H1 (cell line): ENCODE data around the gene BOK. TPM values are rescaled to one million over a fixed set of nuclear protein-coding genes. Genes with fewer than 3 reads are reported as not detected.

Source experiments
- CTCF ChIA-PET: fragments of 300-600 bp; sonication (Branson Sonifier 250); formaldehyde crosslinking; loops from one replicate; lab custom pipeline; 2021; ENCODE audit not compliant: partially characterized antibody; lab: Charles Lee
- POLR2A ChIA-PET: fragments of 300-600 bp; sonication (Branson Sonifier 250); formaldehyde crosslinking; loops from one replicate; lab custom pipeline; 2021; ENCODE audit warnings: inconsistent platforms; ENCODE audit not compliant: partially characterized antibody; lab: Charles Lee
- DNase-seq, 2 experiments: peaks; one replicate each; pipeline versions ENCODE4 v3.0.0 to v3.0.0-alpha.2; 2010 to 2022; ENCODE audit warnings: low spot score in 2 of 2, low read depth in 1 of 2, mixed read lengths in 1 of 2
- FAIRE-seq: peaks from 2 replicates; lab custom pipeline; 2011; peaks lifted over from hg19 to GRCh38; lab: Jason Lieb, UNC
- H2AFZ ChIP-seq: 2 replicates; pipeline ENCODE4 v1.8.1; 2012; ENCODE audit warnings: low read length, inconsistent platforms
- H2AK5ac ChIP-seq: 2 replicates; pipeline ENCODE4 v1.6.1; 2013; ENCODE audit warnings: low read depth, low read length
- H2BK120ac ChIP-seq: replicated peaks from 2 replicates; pipeline ENCODE3; 2013; ENCODE audit warnings: low read depth, low read length, inconsistent platforms
- H2BK12ac ChIP-seq: 2 replicates; pipeline ENCODE4 v1.6.1; 2013; ENCODE audit warnings: low read depth, low read length
- H2BK15ac ChIP-seq: 2 replicates; pipeline ENCODE4 v1.6.1; 2013; ENCODE audit warnings: low read length
- H2BK20ac ChIP-seq: 2 replicates; pipeline ENCODE4 v1.6.1; 2013; ENCODE audit warnings: low read length
- H2BK5ac ChIP-seq: 2 replicates; pipeline ENCODE4 v1.6.1; 2013; ENCODE audit warnings: low read depth, low read length
- H3K14ac ChIP-seq: 2 replicates; pipeline ENCODE4 v1.6.1; 2013; ENCODE audit warnings: inconsistent platforms; ENCODE audit not compliant: insufficient read length
- H3K18ac ChIP-seq: 2 replicates; pipeline ENCODE4 v1.6.1; 2013; ENCODE audit warnings: low read length; ENCODE audit errors: extremely low read depth
- H3K23ac ChIP-seq: 2 replicates; pipeline ENCODE4 v1.6.1; 2013; ENCODE audit warnings: inconsistent platforms; ENCODE audit not compliant: insufficient read length
- H3K23me2 ChIP-seq: 2 replicates; pipeline ENCODE4 v1.6.1; 2013; ENCODE audit warnings: low read depth, low read length
- H3K27ac ChIP-seq: 2 replicates; pipeline ENCODE4 v1.6.1; 2011; ENCODE audit warnings: low read depth, low read length, inconsistent platforms
- H3K27me3 ChIP-seq, 4 experiments: replicated peaks in 1 of 4; 1 replicate in 1 of 4; 2 replicates in 3 of 4; pipeline versions ENCODE4 v1.6.1 to v1.8.1; 2011 to 2013; ENCODE audit warnings: low read length in 3 of 4, mild to moderate bottlenecking in 3 of 4, inconsistent platforms in 2 of 4, mixed read lengths in 2 of 4, moderate library complexity in 1 of 4; ENCODE audit not compliant: control insufficient read depth in 3 of 4, insufficient read depth in 3 of 4; ENCODE audit errors: extremely low read depth in 1 of 4
- H3K36me3 ChIP-seq, 4 experiments: 2 replicates each; pipeline versions ENCODE4 v1.6.1 to v1.8.1; 2011 to 2013; ENCODE audit warnings: mild to moderate bottlenecking in 4 of 4, low read length in 3 of 4, moderate library complexity in 2 of 4, control low read depth in 1 of 4, inconsistent platforms in 1 of 4; ENCODE audit not compliant: insufficient read depth in 4 of 4, control insufficient read depth in 2 of 4
- H3K4ac ChIP-seq: replicated peaks from 2 replicates; pipeline ENCODE3; 2013; ENCODE audit warnings: low read length, low read depth, mixed read lengths, inconsistent platforms; ENCODE audit not compliant: insufficient read length
- H3K4me1 ChIP-seq, 4 experiments: replicated peaks in 1 of 4; 1 replicate in 1 of 4; 2 replicates in 3 of 4; pipeline versions ENCODE4 v1.6.1 to v1.8.1; 2011 to 2013; ENCODE audit warnings: low read length in 3 of 4, inconsistent platforms in 2 of 4, mixed read lengths in 1 of 4; ENCODE audit not compliant: insufficient read depth in 4 of 4, control insufficient read depth in 3 of 4
- H3K4me2 ChIP-seq, 2 experiments: 2 replicates each; pipeline versions ENCODE4 v1.6.1 to v1.8.1; 2011 to 2013; ENCODE audit warnings: low read depth in 2 of 2, low read length in 2 of 2, control low read depth in 1 of 2, inconsistent platforms in 1 of 2, mild to moderate bottlenecking in 1 of 2; ENCODE audit not compliant: insufficient read depth in 1 of 2
- H3K4me3 ChIP-seq, 4 experiments: fragments of 200-600, 300-600 bp in 1 of 4; sonication (generic), shearing (Covaris generic), sonication (Bioruptor Twin) in 1 of 4; 2 replicates each; pipeline versions ENCODE4 v1.5.1 to v1.8.1; 2011 to 2016; ENCODE audit warnings: low read length in 4 of 4, low read depth in 3 of 4, control low read depth in 2 of 4, inconsistent platforms in 2 of 4, mild to moderate bottlenecking in 2 of 4, mixed read lengths in 1 of 4, moderate library complexity in 1 of 4; ENCODE audit not compliant: insufficient read depth in 2 of 4; ENCODE audit errors: extremely low read depth in 1 of 4
- H3K56ac ChIP-seq: replicated peaks from 2 replicates; pipeline ENCODE3; 2013; ENCODE audit warnings: low read depth, mild to moderate bottlenecking, mixed read lengths, low read length, inconsistent platforms; ENCODE audit not compliant: insufficient read length
- H3K79me1 ChIP-seq: 2 replicates; pipeline ENCODE4 v1.6.1; 2013; ENCODE audit warnings: low read depth, low read length, control low read depth
- H3K79me2 ChIP-seq, 2 experiments: 2 replicates each; pipeline versions ENCODE4 v1.6.1 to v1.8.1; 2012 to 2013; ENCODE audit warnings: low read length in 2 of 2, mild to moderate bottlenecking in 2 of 2, inconsistent platforms in 1 of 2; ENCODE audit not compliant: insufficient read depth in 2 of 2, control insufficient read depth in 1 of 2
- H3K9ac ChIP-seq, 4 experiments: replicated peaks in 1 of 4; 1 replicate in 1 of 4; 2 replicates in 3 of 4; pipeline versions ENCODE4 v1.6.1 to v1.8.1; 2011 to 2013; ENCODE audit warnings: low read depth in 3 of 4, low read length in 3 of 4, control low read depth in 2 of 4, mild to moderate bottlenecking in 2 of 4, moderate library complexity in 2 of 4, inconsistent platforms in 1 of 4; ENCODE audit errors: extremely low read depth in 1 of 4
- H3K9me3 ChIP-seq, 2 experiments: 2 replicates each; pipeline versions ENCODE4 v1.6.1 to v1.8.1; 2012 to 2013; ENCODE audit warnings: mild to moderate bottlenecking in 2 of 2, moderate library complexity in 2 of 2, control low read depth in 1 of 2, inconsistent platforms in 1 of 2, low read depth in 1 of 2, low read length in 1 of 2, mixed read lengths in 1 of 2; ENCODE audit not compliant: insufficient read depth in 2 of 2
- H4K20me1 ChIP-seq, 2 experiments: replicated peaks in 1 of 2; 2 replicates each; pipeline versions ENCODE3 to v1.8.1; 2011 to 2013; ENCODE audit warnings: inconsistent platforms in 2 of 2, low read length in 2 of 2, mild to moderate bottlenecking in 1 of 2; ENCODE audit not compliant: insufficient read depth in 2 of 2, control insufficient read depth in 1 of 2
- H4K5ac ChIP-seq: 2 replicates; pipeline ENCODE4 v1.6.1; 2013; ENCODE audit warnings: low read length, low read depth, mixed read lengths, inconsistent platforms; ENCODE audit not compliant: insufficient read length
- H4K8ac ChIP-seq: 2 replicates; pipeline ENCODE4 v1.8.0; 2013; ENCODE audit warnings: mild to moderate bottlenecking, moderate library complexity, low read length, inconsistent platforms; ENCODE audit not compliant: insufficient read depth; ENCODE audit errors: extremely low read depth
- H4K91ac ChIP-seq: replicated peaks from 2 replicates; pipeline ENCODE3; 2013; ENCODE audit warnings: low read length, mixed read lengths, inconsistent platforms; ENCODE audit not compliant: insufficient read length
- ATF3 ChIP-seq: IDR thresholded peaks from 2 replicates; pipeline ENCODE4 v1.6.1; 2011; ENCODE audit warnings: low read depth, mild to moderate bottlenecking, low read length; ENCODE audit not compliant: insufficient read depth
- BCL11A ChIP-seq, 2 experiments: IDR thresholded peaks; one replicate each; pipeline ENCODE4 v1.6.1; 2011; ENCODE audit warnings: low read depth in 2 of 2, low read length in 2 of 2, mild to moderate bottlenecking in 2 of 2
- CREB1 ChIP-seq: IDR thresholded peaks from 2 replicates; pipeline ENCODE4 v1.6.1; 2012; ENCODE audit warnings: inconsistent platforms
- CTCF ChIP-seq, 3 experiments: IDR thresholded peaks; 1 replicate in 2 of 3; 2 replicates in 1 of 3; pipeline versions ENCODE4 v1.5.1 to v1.6.1; 2011; ENCODE audit warnings: low read length in 3 of 3, mild to moderate bottlenecking in 3 of 3, inconsistent platforms in 2 of 3, low read depth in 1 of 3, moderate library complexity in 1 of 3; ENCODE audit not compliant: insufficient read depth in 1 of 3; ENCODE audit errors: control extremely low read depth in 1 of 3
- HDAC6 ChIP-seq: IDR thresholded peaks from one replicate; pipeline ENCODE4 v1.7.1; 2012; ENCODE audit warnings: low read depth, mild to moderate bottlenecking, inconsistent platforms, low read length, moderate library complexity
- MAFK ChIP-seq: IDR thresholded peaks from 2 replicates; pipeline ENCODE4 v1.6.1; 2012; ENCODE audit warnings: low read depth, mild to moderate bottlenecking, improper control_type of control experiment, low read length
- MAX ChIP-seq: IDR thresholded peaks from 2 replicates; pipeline ENCODE4 v1.6.1; 2012; ENCODE audit warnings: inconsistent platforms
- PHF8 ChIP-seq: fragments of 200-600 bp; sonication (generic); conservative IDR thresholded peaks from 2 replicates; pipeline ENCODE4 v1.7.1; 2012; ENCODE audit warnings: low read depth, mild to moderate bottlenecking, inconsistent platforms, low read length, moderate library complexity
- SIX5 ChIP-seq: IDR thresholded peaks from 2 replicates; pipeline ENCODE4 v1.6.1; 2011; ENCODE audit warnings: mild to moderate bottlenecking, low read depth, low read length
- TAF1 ChIP-seq: IDR thresholded peaks from 2 replicates; pipeline ENCODE4 v1.6.1; 2011; ENCODE audit warnings: mild to moderate bottlenecking, low read depth, low read length
- ZNF274 ChIP-seq: IDR thresholded peaks from 2 replicates; pipeline ENCODE4 v1.7.0; 2012; ENCODE audit warnings: low read length, borderline replicate concordance; ENCODE audit errors: extremely low read depth
- WGBS, 2 experiments: shearing (Covaris generic) in 1 of 2; methylation state at CpG; one replicate each; pipeline versions ENCODE4 v1.1.6 to v1.1.7; 2013 to 2015; ENCODE audit warnings: low lambda C conversion rate in 2 of 2, mixed read lengths in 2 of 2, inconsistent platforms in 1 of 2, low coverage in 1 of 2, missing lambda C conversion rate in 1 of 2; ENCODE audit not compliant: insufficient replicate concordance in 2 of 2, insufficient coverage in 1 of 2, insufficient read length in 1 of 2; ENCODE audit errors: extremely low coverage in 1 of 2, missing lambda C conversion rate in 1 of 2; 5-methylcytosine and 5-hydroxymethylcytosine counted together
- polyA plus RNA-seq, 7 experiments: library from polyadenylated mRNA; depleted of rRNA in 3 of 7; stranded (reverse) in 5 of 7; unstranded in 2 of 7; fragments of >200 nt in 5 of 7; fragments of 200-250 nt in 2 of 7; gene quantifications; 1 replicate in 5 of 7; 2 replicates in 1 of 7; 4 replicates in 1 of 7; pipeline versions ENCODE4 v1.2.1 to v1.2.3, GENCODE V29; 2011 to 2013; ENCODE audit warnings: missing spikeins in 2 of 7, mixed read lengths in 2 of 7
- total RNA-seq: library from RNA; stranded (reverse); fragmentation: NEBNext Ultra II Directional; extraction: Animal tissue kit (Norgen Biotek cat#: 25700); gene quantifications from 2 replicates; pipeline ENCODE4 v1.2.1, GENCODE V29; 2021

The BOK gene
- total and polyA plus RNA-seq, 2 of the 8 experiments (the other 6 are each of a cell fraction or from before 2014, with no cell fraction given) = 33.7 to 37.6 TPM

- no peak overlapping the region for H3K56ac ChIP-seq
- H3K4me3 ChIP-seq = no peak overlapping the region
- H3K27me3 ChIP-seq = no peaks in the 10 kb centered on the region
- H3K4me1 ChIP-seq = no peaks in the 10 kb centered on the region; a peak in 1 of 7 replicates
- no peak overlapping the region for H2BK20ac ChIP-seq
- no peak overlapping the region for H2BK15ac ChIP-seq
- no peak overlapping the region for H4K8ac ChIP-seq
- no peak overlapping the region for H2BK120ac ChIP-seq
- H3K9ac ChIP-seq = no peak overlapping the region
- DNase-seq (no peak), FAIRE-seq (no peak)
- no peaks in the 10 kb centered on the region for H3K79me2 ChIP-seq
- H4K5ac ChIP-seq = no peak overlapping the region
- no peak overlapping the region for H2BK5ac ChIP-seq
- H3K36me3 ChIP-seq = no peaks in the 10 kb centered on the region
- WGBS, 2 experiments = 89% methylated on average over 8 of the region's 8 CpGs; no CpG with 5 or more reads in 1 of the 2 experiments
- CTCF ChIA-PET = no interaction called here
- no peak overlapping the region for H3K4ac ChIP-seq
- H3K9me3 ChIP-seq = peaks cover 0 to 4% of the 10 kb centered on the region in 2 experiments; a peak in 1 of 4 replicates
- H2AK5ac ChIP-seq = no peak overlapping the region
- POLR2A ChIA-PET = no interaction called here
- no peaks in the 10 kb centered on the region for H3K23me2 ChIP-seq
- H2AFZ ChIP-seq = no peak overlapping the region
- no peak overlapping the region for H3K18ac ChIP-seq
- no peak overlapping the region for H4K91ac ChIP-seq
- no peaks in the 10 kb centered on the region for H3K79me1 ChIP-seq
- no peak overlapping the region for H3K14ac ChIP-seq
- no peak overlapping the region for H3K23ac ChIP-seq
- H3K27ac ChIP-seq = no peak overlapping the region
- H2BK12ac ChIP-seq = no peak overlapping the region
- no peaks in the 10 kb centered on the region for H4K20me1 ChIP-seq
- no peak overlapping the region for H3K4me2 ChIP-seq
- no peak for TF ChIP-seq CREB1
- TF ChIP-seq SIX5 = no peak
- no peak for TF ChIP-seq ATF3
- no peak for TF ChIP-seq CTCF (IDR thresholded peaks at IDR 0.05; ENCODE audit: control extremely low read depth in 1 of 3, insufficient read depth in 1 of 3, low read depth in 1 of 3, low read length in 3 of 3)
- no peak for TF ChIP-seq ZNF274
- no peak for TF ChIP-seq BCL11A (IDR thresholded peaks at IDR 0.05; ENCODE audit: low read depth in 2 of 2, low read length in 2 of 2)
- TF ChIP-seq PHF8 = no peak
- no peak for TF ChIP-seq TAF1
- no peak for TF ChIP-seq HDAC6
- TF ChIP-seq MAX = no peak
- no peak for TF ChIP-seq MAFK
These were observed 28.0 kb upstream of the BOK start for GRCh38 chr2:241530571-241530970.
